ENCODE data around the gene IFT20. TPM values are rescaled to one million over a fixed set of nuclear protein-coding genes. Genes with fewer than 3 reads are reported as not detected.

Gene IFT20
- total RNA-seq, 2 donors from 2014 or later: 30.9 to 31.5 TPM

DNA sequence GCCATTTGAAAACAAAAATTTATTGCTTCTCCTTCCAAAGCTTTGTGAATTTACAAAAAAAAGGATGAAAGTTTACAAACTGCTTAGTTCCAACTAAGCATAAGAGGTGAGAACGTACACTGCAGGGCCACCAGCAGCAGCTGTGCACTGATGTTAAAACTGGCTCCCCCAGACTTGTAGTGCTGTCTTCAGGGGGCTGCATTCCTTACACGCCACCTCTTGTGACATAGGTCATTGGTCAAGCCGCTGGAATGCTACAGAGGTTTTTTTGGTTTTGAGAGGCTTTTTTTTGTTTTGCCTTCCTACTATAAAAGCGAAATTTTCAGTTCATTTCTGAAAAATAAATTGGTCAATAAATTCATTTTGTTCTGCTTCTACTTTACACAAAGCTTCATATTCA lies 6.9 kb downstream of the IFT20 start:
- Histone ChIP-seq H3K9me3 (no peaks in the 10 kb centered on the region), H3K27ac (no peak overlapping the region), H3K27me3 (no peaks in the 10 kb centered on the region), H3K4me3 (no peak overlapping the region), H3K9ac (ENCODE audit: low read depth in 2 of 2, low read length in 2 of 2) (no peak overlapping the region), H3K4me1 (no peaks in the 10 kb centered on the region), H3K36me3 (no peaks in the 10 kb centered on the region)
- intact Hi-C loops (cut with DNase I): no loop called here
- TF ChIP-seq, protein P1, sequence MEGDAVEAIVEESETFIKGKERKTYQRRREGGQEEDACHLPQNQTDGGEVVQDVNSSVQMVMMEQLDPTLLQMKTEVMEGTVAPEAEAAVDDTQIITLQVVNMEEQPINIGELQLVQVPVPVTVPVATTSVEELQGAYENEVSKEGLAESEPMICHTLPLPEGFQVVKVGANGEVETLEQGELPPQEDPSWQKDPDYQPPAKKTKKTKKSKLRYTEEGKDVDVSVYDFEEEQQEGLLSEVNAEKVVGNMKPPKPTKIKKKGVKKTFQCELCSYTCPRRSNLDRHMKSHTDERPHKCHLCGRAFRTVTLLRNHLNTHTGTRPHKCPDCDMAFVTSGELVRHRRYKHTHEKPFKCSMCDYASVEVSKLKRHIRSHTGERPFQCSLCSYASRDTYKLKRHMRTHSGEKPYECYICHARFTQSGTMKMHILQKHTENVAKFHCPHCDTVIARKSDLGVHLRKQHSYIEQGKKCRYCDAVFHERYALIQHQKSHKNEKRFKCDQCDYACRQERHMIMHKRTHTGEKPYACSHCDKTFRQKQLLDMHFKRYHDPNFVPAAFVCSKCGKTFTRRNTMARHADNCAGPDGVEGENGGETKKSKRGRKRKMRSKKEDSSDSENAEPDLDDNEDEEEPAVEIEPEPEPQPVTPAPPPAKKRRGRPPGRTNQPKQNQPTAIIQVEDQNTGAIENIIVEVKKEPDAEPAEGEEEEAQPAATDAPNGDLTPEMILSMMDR (IDR thresholded peaks at IDR 0.05): no peak
- DNase-seq: no peak

DNA sequence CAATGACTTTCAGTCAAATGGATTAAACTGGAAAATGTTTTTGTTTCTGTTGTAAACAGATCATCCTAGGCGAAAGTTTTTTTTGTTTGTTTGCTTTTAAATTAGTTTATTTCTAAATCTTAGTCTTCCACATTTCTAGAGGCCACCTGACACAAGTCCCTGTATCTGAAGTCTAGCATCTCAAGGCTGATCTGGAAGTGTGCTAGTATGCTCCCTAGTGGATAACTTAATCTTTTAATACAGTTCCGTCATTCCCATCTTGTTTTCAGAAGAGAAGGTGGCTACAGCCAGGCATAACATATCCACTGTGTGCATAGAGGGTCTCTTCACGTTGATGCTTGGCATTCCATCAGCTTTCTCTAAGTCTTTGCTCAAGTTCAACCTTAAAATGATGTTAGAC lies 7.6 kb downstream of the IFT20 start:
- Histone ChIP-seq H3K9me3 (no peaks in the 10 kb centered on the region), H3K4me1 (no peaks in the 10 kb centered on the region), H3K4me3 (no peak overlapping the region), H3K9ac (ENCODE audit: low read depth in 2 of 2, low read length in 2 of 2) (no peak overlapping the region), H3K36me3 (no peaks in the 10 kb centered on the region), H3K27me3 (no peaks in the 10 kb centered on the region), H3K27ac (no peak overlapping the region)
- no peak for DNase-seq
- TF ChIP-seq, protein P1 (IDR thresholded peaks at IDR 0.05): no peak
- intact Hi-C loops (cut with DNase I): no loop called here

DNA sequence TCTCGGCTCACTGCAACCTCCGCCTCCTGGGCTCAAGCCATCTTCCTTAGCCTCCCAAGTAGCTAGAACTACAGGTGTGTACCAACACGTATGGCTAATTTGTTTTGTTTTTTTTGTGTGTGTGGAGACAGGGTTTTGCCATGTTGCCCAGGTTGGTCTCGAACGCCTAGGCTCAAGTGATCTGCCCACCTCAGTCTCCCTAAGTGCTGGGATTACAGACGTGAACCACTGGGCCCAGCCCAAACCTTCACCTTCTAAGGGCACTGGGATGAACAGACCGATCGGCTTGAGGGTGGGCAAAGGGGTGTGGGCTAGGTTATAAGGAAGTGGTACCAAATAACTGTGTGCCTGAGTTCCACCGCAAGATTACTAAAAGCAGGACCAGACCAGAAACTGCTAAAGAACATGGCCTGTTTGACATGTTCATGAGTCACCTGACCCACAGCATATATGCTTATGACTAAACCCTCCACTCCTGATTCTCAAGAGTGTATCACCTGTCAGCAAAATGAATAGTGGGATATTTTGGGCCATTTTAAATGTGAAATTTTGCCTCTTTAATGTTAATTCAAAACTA lies 8.2 kb downstream of the IFT20 start:
- Histone ChIP-seq H3K9ac (ENCODE audit: low read depth in 2 of 2, low read length in 2 of 2) (no peak overlapping the region), H3K4me3 (no peak overlapping the region), H3K27ac (no peak overlapping the region), H3K27me3 (no peaks in the 10 kb centered on the region), H3K9me3 (no peaks in the 10 kb centered on the region), H3K4me1 (no peaks in the 10 kb centered on the region), H3K36me3 (no peaks in the 10 kb centered on the region)
- intact Hi-C loops (cut with DNase I): no loop called here
- DNase-seq: no peak
- TF ChIP-seq, protein P1 (IDR thresholded peaks at IDR 0.05): no peak

DNA sequence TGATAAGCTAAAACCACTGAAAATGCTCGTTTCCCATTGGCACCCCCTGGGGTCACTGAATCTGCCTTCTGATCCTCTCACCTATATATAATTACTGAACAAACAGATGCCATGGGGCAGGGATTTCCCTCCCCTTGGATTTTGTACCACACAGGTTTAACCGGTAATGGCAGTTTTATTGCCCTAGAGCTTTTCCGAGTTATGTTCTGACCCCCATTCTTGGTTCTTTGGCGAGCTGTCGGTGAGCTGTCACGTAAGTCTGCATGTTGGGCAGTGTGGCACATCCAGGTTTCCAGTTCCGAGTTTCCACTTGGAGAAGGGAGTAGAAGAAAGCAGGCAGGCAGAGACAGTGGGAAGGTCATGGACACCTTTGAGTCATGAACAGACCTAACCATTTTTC lies 9.2 kb downstream of the IFT20 start:
- intact Hi-C loops (cut with DNase I): no loop called here
- DNase-seq: no peak
- Histone ChIP-seq H3K4me1 (no peaks in the 10 kb centered on the region), H3K36me3 (no peaks in the 10 kb centered on the region), H3K9me3 (no peaks in the 10 kb centered on the region), H3K4me3 (no peak overlapping the region), H3K9ac (ENCODE audit: low read depth in 2 of 2, low read length in 2 of 2) (no peak overlapping the region), H3K27ac (no peak overlapping the region), H3K27me3 (no peaks in the 10 kb centered on the region)
- TF ChIP-seq, protein P1 (IDR thresholded peaks at IDR 0.05): no peak

DNA sequence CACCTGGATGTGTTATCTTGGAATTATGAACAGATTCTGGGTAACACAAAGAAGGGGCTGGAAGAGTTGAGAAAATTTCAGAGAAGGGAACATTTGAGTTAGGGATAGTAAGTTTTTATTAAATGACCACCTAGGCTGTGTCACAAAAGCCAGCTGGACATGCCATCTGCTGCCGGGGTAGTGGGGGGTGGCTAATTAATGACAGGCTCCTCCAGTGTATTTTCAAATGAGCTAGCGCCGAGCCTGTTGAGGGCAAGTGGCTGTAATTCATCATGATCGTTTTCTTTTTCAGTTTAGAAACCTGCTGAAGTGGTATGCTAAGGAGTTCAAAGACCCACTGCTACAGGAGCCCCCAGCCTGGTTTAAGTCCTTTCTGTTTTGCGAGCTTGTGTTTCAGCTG lies 10.1 kb downstream of the IFT20 start:
- intact Hi-C loops (cut with DNase I): no loop called here
- H3K27me3 ChIP-seq: no peaks in the 10 kb centered on the region
- TF ChIP-seq, protein P1 (IDR thresholded peaks at IDR 0.05): no peak
- H3K9ac ChIP-seq (ENCODE audit: low read depth in 2 of 2, low read length in 2 of 2): no peak overlapping the region
- H3K9me3 ChIP-seq: no peaks in the 10 kb centered on the region
- H3K27ac ChIP-seq: no peak overlapping the region
- no peak overlapping the region for H3K4me3 ChIP-seq
- no peaks in the 10 kb centered on the region for H3K36me3 ChIP-seq
- no peak for DNase-seq
- H3K4me1 ChIP-seq: no peaks in the 10 kb centered on the region

Data from colonic mucosa (tissue), 4 donors.